GM20000 (cell line): Measurements from ENCODE around the gene NOSIP.

ENCODE experiments used
- DNase-seq: peaks from one replicate; pipeline ENCODE4 v3.0.0; 2012; ENCODE audit warnings: low spot score
- CTCF ChIP-seq: IDR thresholded peaks from 2 replicates; pipeline ENCODE4 v1.5.1; 2012; ENCODE audit warnings: mild to moderate bottlenecking, control low read depth; ENCODE audit errors: extremely low read depth, missing control alignments

The NOSIP gene

GRCh38 chr19:49589502-49589905 lies 9.1 kb upstream of the NOSIP start:
- peak; percentile 12 for DNase-seq
- no peak for TF ChIP-seq CTCF

GRCh38 chr19:49588365-49589122 lies 8.2 kb upstream of the NOSIP start:
- DNase-seq = no peak
- no peak for TF ChIP-seq CTCF

GRCh38 chr19:49587227-49587626 lies 6.9 kb upstream of the NOSIP start:
- no peak for DNase-seq
- TF ChIP-seq CTCF = no peak

GRCh38 chr19:49585023-49585422 lies 4.7 kb upstream of the NOSIP start:
- no peak for TF ChIP-seq CTCF
- no peak for DNase-seq

GRCh38 chr19:49583239-49583638 lies 2.9 kb upstream of the NOSIP start:
- no peak for TF ChIP-seq CTCF
- no peak for DNase-seq

GRCh38 chr19:49581007-49581508 lies 702 bp upstream of the NOSIP start, which contains the start of gene PRRG2:
Gene PRRG2, plus strand, starts transcription at chr19:49581316. Its CDS starts 1,904 bp downstream, at chr19:49583220.
- no peak for TF ChIP-seq CTCF
- DNase-seq = no peak

GRCh38 chr19:49579947-49580263 lies 451 bp downstream of the NOSIP start:
- DNase-seq = no peak
- TF ChIP-seq CTCF = no peak
